Transverse colon (tissue), 4 donors: ENCODE results near the gene FBXL19. TPM values are rescaled to one million over a fixed set of nuclear protein-coding genes. Genes with fewer than 3 reads are reported as not detected.

ENCODE experiments used
- DNase-seq: peaks from one replicate; pipeline ENCODE4 v3.0.0-alpha.2; 2019
- H3K27ac ChIP-seq, 4 donors: fragments of 200-600 bp; sonication (generic); 2 replicates each; pipeline ENCODE4 v1.5.1; 2016 to 2018; ENCODE audit warnings: inconsistent platforms in 4 of 4
- H3K27me3 ChIP-seq: fragments of 200-600 bp; sonication (generic); 2 replicates; pipeline ENCODE4 v1.5.1; 2017; ENCODE audit warnings: inconsistent platforms
- H3K36me3 ChIP-seq, 4 donors: fragments of 200-600 bp; sonication (generic); 2 replicates each; pipeline ENCODE4 v1.5.1; 2017 to 2019; ENCODE audit warnings: inconsistent platforms in 4 of 4
- H3K4me1 ChIP-seq, 4 donors: fragments of 200-600 bp; sonication (generic); 2 replicates each; pipeline ENCODE4 v1.5.1; 2017 to 2020; ENCODE audit warnings: inconsistent platforms in 4 of 4
- H3K4me3 ChIP-seq, 4 donors: fragments of 200-600 bp; sonication (generic); 1 replicate in 1 of 4; 2 replicates in 3 of 4; pipeline versions ENCODE4 v1.5.1 to v1.6.1; 2017 to 2019; ENCODE audit warnings: inconsistent platforms in 4 of 4
- H3K9me3 ChIP-seq, 2 donors: fragments of 200-600 bp; sonication (generic); 2 replicates each; pipeline ENCODE4 v1.5.1; 2017 to 2019; ENCODE audit warnings: inconsistent platforms in 2 of 2
- EP300 ChIP-seq: sonication (generic); formaldehyde crosslinking; IDR thresholded peaks from one replicate; pipeline ENCODE4 v1.6.1; 2017; ENCODE audit warnings: antibody characterized with exemption, low read depth
- POLR2A ChIP-seq: fragments of 450-650 bp; IDR thresholded peaks from one replicate; pipeline ENCODE4 v1.6.1; 2016; ENCODE audit warnings: antibody characterized with exemption, mild to moderate bottlenecking, moderate library complexity
- POLR2AphosphoS5 ChIP-seq, 3 donors: sonication (generic); formaldehyde crosslinking; IDR thresholded peaks; one replicate each; pipeline ENCODE4 v1.6.1; 2016; ENCODE audit warnings: antibody characterized with exemption in 3 of 3
- WGBS, 2 donors: methylation state at CpG; one replicate each; pipeline ENCODE4 v1.1.5; 2018; ENCODE audit warnings: low coverage in 1 of 2; 5-methylcytosine and 5-hydroxymethylcytosine counted together
- in situ Hi-C, 4 donors: fragments of 200-750 bp; cut with MboI; loops; one replicate each; pipeline versions ENCODE4 v1.15.0 to v1.15.1; 2017; ENCODE audit warnings: low sequenced_read_pairs in 3 of 4, low pct_ligation_motif_present in 1 of 4, low pct_unique_long_range_greater_than_20kb in 1 of 4
- intact Hi-C: fragments of 100-400 bp; cut with DNase I; formaldehyde crosslinking; loops from one replicate; pipeline ENCODE4 v1.15.1; 2023; ENCODE audit warnings: low total_unique reads
- total RNA-seq, 4 donors: library from RNA; depleted of rRNA; stranded (reverse); fragments of >200 nt; gene quantifications; one replicate each; pipeline ENCODE4 v1.1.0, GENCODE V29; 2016
- TF ChIP-seq, protein P1 (sequence below), 5 experiments: fragments of 200-600 bp in 3 of 5; fragments of 450-650 bp in 2 of 5; sonication (generic) in 3 of 5; IDR thresholded peaks; 1 replicate in 2 of 5; 2 replicates in 3 of 5; pipeline ENCODE4 v1.5.1; 2016 to 2017; ENCODE audit warnings: antibody characterized with exemption in 5 of 5, inconsistent platforms in 3 of 5, mild to moderate bottlenecking in 2 of 5, moderate library complexity in 1 of 5

The FBXL19 gene
- total RNA-seq, 4 donors from 2014 or later: 19.3 to 45.3 (median 20.3) TPM

DNA sequence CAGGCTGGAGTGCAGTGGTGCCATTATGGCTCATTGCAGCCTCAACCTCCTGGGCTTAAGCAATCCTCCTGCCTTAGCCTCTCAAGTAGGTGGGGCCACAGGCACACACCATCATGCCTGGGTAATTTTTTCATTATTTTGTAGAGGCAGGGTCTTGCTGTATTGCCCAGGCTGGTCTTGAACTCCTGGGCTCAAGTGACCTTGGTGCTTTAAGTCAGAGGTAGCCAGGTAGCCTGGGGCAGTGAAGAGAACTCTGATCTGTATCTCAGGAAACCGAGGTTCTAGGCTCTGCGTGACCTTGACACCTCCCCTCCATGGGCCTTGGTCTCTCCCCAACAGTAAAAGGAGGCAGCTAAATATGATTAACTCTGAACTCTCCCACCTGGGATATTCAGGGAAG is 23.6 kb upstream of the FBXL19 start:
- no peak for DNase-seq
- Histone ChIP-seq H3K27ac (no peak overlapping the region), H3K4me1 (peaks cover 9 to 52% (median 22%) of the 10 kb centered on the region in 4 donors), H3K27me3 (no peaks in the 10 kb centered on the region), H3K4me3 (no peak overlapping the region), H3K36me3 (no peaks in the 10 kb centered on the region), H3K9me3 (no peaks in the 10 kb centered on the region)
- in situ Hi-C loops: no loop called here
- intact Hi-C loops: loop anchor here (5.0 kb wide), 1 partner anchor 52 kb away; no protein-coding TSS in a partner anchor
- WGBS, 2 donors: 92% methylated on average over 2 of the region's 2 CpGs; no CpG with 5 or more reads in 1 of the 2 donors
- TF ChIP-seq POLR2AphosphoS5 (IDR thresholded peaks at IDR 0.05) (no peak), EP300 (no peak), POLR2A (no peak)
- TF ChIP-seq, protein P1, sequence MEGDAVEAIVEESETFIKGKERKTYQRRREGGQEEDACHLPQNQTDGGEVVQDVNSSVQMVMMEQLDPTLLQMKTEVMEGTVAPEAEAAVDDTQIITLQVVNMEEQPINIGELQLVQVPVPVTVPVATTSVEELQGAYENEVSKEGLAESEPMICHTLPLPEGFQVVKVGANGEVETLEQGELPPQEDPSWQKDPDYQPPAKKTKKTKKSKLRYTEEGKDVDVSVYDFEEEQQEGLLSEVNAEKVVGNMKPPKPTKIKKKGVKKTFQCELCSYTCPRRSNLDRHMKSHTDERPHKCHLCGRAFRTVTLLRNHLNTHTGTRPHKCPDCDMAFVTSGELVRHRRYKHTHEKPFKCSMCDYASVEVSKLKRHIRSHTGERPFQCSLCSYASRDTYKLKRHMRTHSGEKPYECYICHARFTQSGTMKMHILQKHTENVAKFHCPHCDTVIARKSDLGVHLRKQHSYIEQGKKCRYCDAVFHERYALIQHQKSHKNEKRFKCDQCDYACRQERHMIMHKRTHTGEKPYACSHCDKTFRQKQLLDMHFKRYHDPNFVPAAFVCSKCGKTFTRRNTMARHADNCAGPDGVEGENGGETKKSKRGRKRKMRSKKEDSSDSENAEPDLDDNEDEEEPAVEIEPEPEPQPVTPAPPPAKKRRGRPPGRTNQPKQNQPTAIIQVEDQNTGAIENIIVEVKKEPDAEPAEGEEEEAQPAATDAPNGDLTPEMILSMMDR (IDR thresholded peaks at IDR 0.05): no peak

DNA sequence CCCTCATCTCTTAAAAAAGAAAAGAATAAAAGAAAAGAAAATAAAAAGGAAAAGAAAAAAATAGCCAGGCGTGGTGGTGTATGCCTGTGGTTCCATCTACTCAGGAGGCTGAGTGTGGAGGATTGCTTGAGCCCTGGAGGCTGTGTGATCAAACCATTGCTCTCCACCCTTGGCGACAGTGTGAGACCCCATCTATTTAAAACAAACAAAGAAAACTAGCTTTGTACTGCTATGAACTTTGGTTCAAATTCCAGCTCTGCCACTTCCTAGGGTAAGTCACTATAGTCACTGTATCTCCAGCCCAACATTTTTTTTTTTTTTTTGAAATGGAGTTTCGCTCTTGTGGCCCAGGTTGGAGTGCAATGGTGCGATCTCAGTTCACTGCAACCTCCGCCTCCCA is 22.8 kb upstream of the FBXL19 start:
- in situ Hi-C loops: no loop called here
- peaks cover 5 to 44% (median 17%) of the 10 kb centered on the region in 4 donors for H3K4me1 ChIP-seq
- no peaks in the 10 kb centered on the region for H3K9me3 ChIP-seq
- H3K27ac ChIP-seq: no peak overlapping the region
- TF ChIP-seq POLR2A (no peak), EP300 (no peak), POLR2AphosphoS5 (IDR thresholded peaks at IDR 0.05) (no peak)
- TF ChIP-seq, protein P1 (IDR thresholded peaks at IDR 0.05): no peak
- intact Hi-C loops: loop anchor here (5.0 kb wide), 1 partner anchor 53 kb away; no protein-coding TSS in a partner anchor
- H3K4me3 ChIP-seq: no peak overlapping the region
- WGBS, 2 donors: 97 to 100% methylated on average over 2 to 5 of the region's 5 CpGs
- DNase-seq: no peak
- no peaks in the 10 kb centered on the region for H3K27me3 ChIP-seq
- H3K36me3 ChIP-seq: no peaks in the 10 kb centered on the region

DNA sequence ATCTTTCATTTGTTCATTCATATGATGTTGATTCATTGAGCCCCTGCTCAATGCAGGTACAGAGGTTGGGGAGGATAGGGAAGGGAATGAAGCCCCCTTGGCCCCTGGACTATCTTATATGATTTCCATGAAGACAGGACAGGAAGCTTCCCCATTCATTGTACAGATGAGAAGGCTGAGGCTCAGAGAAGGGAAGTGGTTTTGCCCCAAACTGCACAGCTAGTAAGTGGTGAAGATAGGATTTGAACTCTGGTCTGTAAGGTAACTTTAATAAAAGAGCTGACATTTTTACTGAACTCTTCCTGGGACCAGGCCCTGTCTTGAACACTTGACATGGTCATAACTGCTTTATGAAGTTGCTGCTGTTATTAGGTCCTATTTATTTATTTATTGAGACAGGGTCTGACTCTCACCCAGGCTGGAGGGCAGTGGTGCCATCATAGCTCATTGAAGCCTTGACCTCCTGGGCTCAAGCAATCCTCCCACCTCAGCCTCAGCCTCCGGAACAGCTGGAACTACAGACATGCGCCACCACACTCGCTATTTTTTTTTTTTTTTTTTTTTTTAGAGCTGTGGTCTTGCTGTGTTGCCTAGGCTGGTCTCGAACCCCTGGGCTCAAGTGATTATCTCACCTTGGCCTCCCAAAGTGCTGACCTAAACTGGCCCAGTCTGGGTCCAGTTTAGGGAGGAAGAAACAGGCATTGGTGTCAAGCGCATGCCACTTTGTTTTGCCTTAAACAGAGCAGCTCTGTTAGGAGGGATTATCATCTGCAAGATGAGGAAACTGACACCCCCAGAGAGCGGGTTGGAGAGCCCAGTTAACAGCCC is 22.0 kb upstream of the FBXL19 start:
- intact Hi-C loops: loop anchor here (5.0 kb wide), 1 partner anchor 54 kb away; no protein-coding TSS in a partner anchor

More for the DNA sequence above, 22.0 kb upstream of the FBXL19 start:
- Histone ChIP-seq H3K27me3 (no peaks in the 10 kb centered on the region), H3K9me3 (no peaks in the 10 kb centered on the region), H3K4me1 (peaks cover 3 to 36% (median 14%) of the 10 kb centered on the region in 4 donors), H3K36me3 (no peaks in the 10 kb centered on the region), H3K4me3 (peak overlapping the region; percentile 47 to 73 (median 58)), H3K27ac (peak overlapping the region; percentile 90 to 96 (median 95))
- 0 to 47% methylated on average over 1 to 6 of the region's 6 CpGs for WGBS, 2 donors
- DNase-seq: no peak
- in situ Hi-C loops: no loop called here
- TF ChIP-seq POLR2AphosphoS5 (IDR thresholded peaks at IDR 0.05) (no peak), EP300 (no peak), POLR2A (no peak)
- TF ChIP-seq, protein P1 (IDR thresholded peaks at IDR 0.05): no peak
